Measurements from ENCODE around the gene NRG2. TPM values are rescaled to one million over a fixed set of nuclear protein-coding genes. Genes with fewer than 3 reads are reported as not detected.

The NRG2 gene
- total and polyA plus RNA-seq, 5 donors from 2014 or later: not detected

GRCh38 chr5:139898981-139899380, 144.1 kb downstream of the NRG2 start:
- H3K27me3 Mint-ChIP-seq: peaks cover 46% of the 10 kb centered on the region
- no peaks in the 10 kb centered on the region for H3K36me3 Mint-ChIP-seq
- no peak for ATAC-seq (ENCODE audit: low read depth in 2 of 2)

GRCh38 chr5:139897982-139898381, 145.1 kb downstream of the NRG2 start:
- Mint-ChIP-seq H3K4me1 (peaks cover 0 to 2% (median 0%) of the 10 kb centered on the region in 4 donors), H3K9me3 (no peaks in the 10 kb centered on the region), H3K27ac (no peak overlapping the region), H3K36me3 (no peaks in the 10 kb centered on the region), H3K27me3 (peaks cover 48% of the 10 kb centered on the region), H3K4me3 (no peak overlapping the region)
- Histone ChIP-seq H3K4me3 (ENCODE audit: low read depth, low read length) (no peak overlapping the region), H3K36me3 (ENCODE audit: control insufficient read depth, insufficient read depth, low read length) (no peaks in the 10 kb centered on the region), H3K9me3 (ENCODE audit: control insufficient read depth in 2 of 2, low read length in 2 of 2) (no peaks in the 10 kb centered on the region), H3K4me1 (ENCODE audit: control insufficient read depth, insufficient read depth, low read length, poor library complexity, severe bottlenecking) (no peaks in the 10 kb centered on the region), H3K27ac (ENCODE audit: insufficient read depth, low read length, poor library complexity, severe bottlenecking) (no peak overlapping the region), H3K27me3 (ENCODE audit: control insufficient read depth, insufficient read depth, low read length) (peaks cover 13% of the 10 kb centered on the region)
- DNase-seq: no peak
- no peak for ATAC-seq (ENCODE audit: low read depth in 2 of 2)

More at GRCh38 chr5:139898981-139899380, 144.1 kb downstream of the NRG2 start:
- H3K27ac ChIP-seq (ENCODE audit: insufficient read depth, low read length, poor library complexity, severe bottlenecking): no peak overlapping the region
- H3K36me3 ChIP-seq (ENCODE audit: control insufficient read depth, insufficient read depth, low read length): no peaks in the 10 kb centered on the region
- H3K4me1 Mint-ChIP-seq: peaks cover 0 to 6% (median 2%) of the 10 kb centered on the region in 4 donors
- H3K9me3 ChIP-seq (ENCODE audit: control insufficient read depth in 2 of 2, low read length in 2 of 2): no peaks in the 10 kb centered on the region
- no peak overlapping the region for H3K4me3 ChIP-seq (ENCODE audit: low read depth, low read length)
- no peak overlapping the region for H3K4me3 Mint-ChIP-seq
- no peaks in the 10 kb centered on the region for H3K9me3 Mint-ChIP-seq
- H3K27ac Mint-ChIP-seq: no peak overlapping the region
- peaks cover 13% of the 10 kb centered on the region for H3K27me3 ChIP-seq (ENCODE audit: control insufficient read depth, insufficient read depth, low read length)
- peaks cover 1% of the 10 kb centered on the region for H3K4me1 ChIP-seq (ENCODE audit: control insufficient read depth, insufficient read depth, low read length, poor library complexity, severe bottlenecking)
- DNase-seq: no peak

- DNase-seq: no peak
Measured at GRCh38 chr5:139897342-139897741, 145.8 kb downstream of the NRG2 start.

GRCh38 chr5:139896718-139897117, 146.4 kb downstream of the NRG2 start:
- peaks cover 38% of the 10 kb centered on the region for H3K27me3 Mint-ChIP-seq
- no peak for DNase-seq

More at GRCh38 chr5:139897342-139897741, 145.8 kb downstream of the NRG2 start:
- ATAC-seq (ENCODE audit: low read depth in 2 of 2): no peak
- no peak overlapping the region for H3K27ac ChIP-seq (ENCODE audit: insufficient read depth, low read length, poor library complexity, severe bottlenecking)
- H3K9me3 ChIP-seq (ENCODE audit: control insufficient read depth in 2 of 2, low read length in 2 of 2): no peaks in the 10 kb centered on the region
- Mint-ChIP-seq H3K27me3 (peaks cover 45% of the 10 kb centered on the region), H3K4me1 (no peaks in the 10 kb centered on the region), H3K36me3 (no peaks in the 10 kb centered on the region), H3K27ac (no peak overlapping the region), H3K9me3 (no peaks in the 10 kb centered on the region), H3K4me3 (no peak overlapping the region)
- H3K27me3 ChIP-seq (ENCODE audit: control insufficient read depth, insufficient read depth, low read length): peaks cover 7% of the 10 kb centered on the region
- H3K36me3 ChIP-seq (ENCODE audit: control insufficient read depth, insufficient read depth, low read length): no peaks in the 10 kb centered on the region
- no peaks in the 10 kb centered on the region for H3K4me1 ChIP-seq (ENCODE audit: control insufficient read depth, insufficient read depth, low read length, poor library complexity, severe bottlenecking)
- H3K4me3 ChIP-seq (ENCODE audit: low read depth, low read length): no peak overlapping the region

GRCh38 chr5:139895647-139896046, 147.5 kb downstream of the NRG2 start:
- no peak overlapping the region for H3K4me3 ChIP-seq (ENCODE audit: low read depth, low read length)
- no peaks in the 10 kb centered on the region for H3K36me3 Mint-ChIP-seq
- no peak overlapping the region for H3K27ac ChIP-seq (ENCODE audit: insufficient read depth, low read length, poor library complexity, severe bottlenecking)
- H3K9me3 Mint-ChIP-seq: no peaks in the 10 kb centered on the region
- peaks cover 4% of the 10 kb centered on the region for H3K27me3 ChIP-seq (ENCODE audit: control insufficient read depth, insufficient read depth, low read length)
- H3K36me3 ChIP-seq (ENCODE audit: control insufficient read depth, insufficient read depth, low read length): no peaks in the 10 kb centered on the region
- peaks cover 36% of the 10 kb centered on the region for H3K27me3 Mint-ChIP-seq
- no peaks in the 10 kb centered on the region for H3K4me1 Mint-ChIP-seq
- no peak for DNase-seq
- no peak for ATAC-seq (ENCODE audit: low read depth in 2 of 2)
- no peak overlapping the region for H3K27ac Mint-ChIP-seq
- no peaks in the 10 kb centered on the region for H3K4me1 ChIP-seq (ENCODE audit: control insufficient read depth, insufficient read depth, low read length, poor library complexity, severe bottlenecking)
- no peaks in the 10 kb centered on the region for H3K9me3 ChIP-seq (ENCODE audit: control insufficient read depth in 2 of 2, low read length in 2 of 2)
- no peak overlapping the region for H3K4me3 Mint-ChIP-seq

More at GRCh38 chr5:139896718-139897117, 146.4 kb downstream of the NRG2 start:
- ATAC-seq (ENCODE audit: low read depth in 2 of 2): no peak
- Histone ChIP-seq H3K4me1 (ENCODE audit: control insufficient read depth, insufficient read depth, low read length, poor library complexity, severe bottlenecking) (no peaks in the 10 kb centered on the region), H3K9me3 (ENCODE audit: control insufficient read depth in 2 of 2, low read length in 2 of 2) (no peaks in the 10 kb centered on the region), H3K27ac (ENCODE audit: insufficient read depth, low read length, poor library complexity, severe bottlenecking) (no peak overlapping the region), H3K36me3 (ENCODE audit: control insufficient read depth, insufficient read depth, low read length) (no peaks in the 10 kb centered on the region), H3K4me3 (ENCODE audit: low read depth, low read length) (no peak overlapping the region), H3K27me3 (ENCODE audit: control insufficient read depth, insufficient read depth, low read length) (peaks cover 4% of the 10 kb centered on the region)
- H3K4me3 Mint-ChIP-seq: no peak overlapping the region
- no peaks in the 10 kb centered on the region for H3K4me1 Mint-ChIP-seq
- H3K27ac Mint-ChIP-seq: no peak overlapping the region
- H3K36me3 Mint-ChIP-seq: no peaks in the 10 kb centered on the region
- no peaks in the 10 kb centered on the region for H3K9me3 Mint-ChIP-seq

GRCh38 chr5:139895046-139895445, 148.1 kb downstream of the NRG2 start:
- Histone ChIP-seq H3K27me3 (ENCODE audit: control insufficient read depth, insufficient read depth, low read length) (peaks cover 4% of the 10 kb centered on the region), H3K36me3 (ENCODE audit: control insufficient read depth, insufficient read depth, low read length) (no peaks in the 10 kb centered on the region), H3K4me1 (ENCODE audit: control insufficient read depth, insufficient read depth, low read length, poor library complexity, severe bottlenecking) (no peaks in the 10 kb centered on the region), H3K9me3 (ENCODE audit: control insufficient read depth in 2 of 2, low read length in 2 of 2) (no peaks in the 10 kb centered on the region), H3K27ac (ENCODE audit: insufficient read depth, low read length, poor library complexity, severe bottlenecking) (no peak overlapping the region), H3K4me3 (ENCODE audit: low read depth, low read length) (no peak overlapping the region)
- DNase-seq (no peak), ATAC-seq (ENCODE audit: low read depth in 2 of 2) (no peak)
- Mint-ChIP-seq H3K4me3 (no peak overlapping the region), H3K4me1 (no peaks in the 10 kb centered on the region), H3K36me3 (no peaks in the 10 kb centered on the region), H3K27me3 (peaks cover 40% of the 10 kb centered on the region), H3K27ac (no peak overlapping the region), H3K9me3 (no peaks in the 10 kb centered on the region)

GRCh38 chr5:139893873-139894272, 149.2 kb downstream of the NRG2 start:
- H3K9me3 Mint-ChIP-seq: no peaks in the 10 kb centered on the region
- H3K27me3 Mint-ChIP-seq: peaks cover 33% of the 10 kb centered on the region
- no peaks in the 10 kb centered on the region for H3K9me3 ChIP-seq (ENCODE audit: control insufficient read depth in 2 of 2, low read length in 2 of 2)
- no peak overlapping the region for H3K27ac Mint-ChIP-seq
- H3K36me3 ChIP-seq (ENCODE audit: control insufficient read depth, insufficient read depth, low read length): no peaks in the 10 kb centered on the region
- H3K4me1 Mint-ChIP-seq: no peaks in the 10 kb centered on the region
- DNase-seq (no peak), ATAC-seq (ENCODE audit: low read depth in 2 of 2) (no peak)
- peaks cover 4% of the 10 kb centered on the region for H3K27me3 ChIP-seq (ENCODE audit: control insufficient read depth, insufficient read depth, low read length)
- H3K4me3 ChIP-seq (ENCODE audit: low read depth, low read length): no peak overlapping the region
- no peaks in the 10 kb centered on the region for H3K4me1 ChIP-seq (ENCODE audit: control insufficient read depth, insufficient read depth, low read length, poor library complexity, severe bottlenecking)
- H3K27ac ChIP-seq (ENCODE audit: insufficient read depth, low read length, poor library complexity, severe bottlenecking): no peak overlapping the region
- H3K36me3 Mint-ChIP-seq: no peaks in the 10 kb centered on the region
- no peak overlapping the region for H3K4me3 Mint-ChIP-seq

GRCh38 chr5:139889410-139889809, 153.7 kb downstream of the NRG2 start:
- Mint-ChIP-seq H3K4me1 (peaks cover 0 to 2% (median 0%) of the 10 kb centered on the region in 4 donors), H3K36me3 (no peaks in the 10 kb centered on the region), H3K27ac (no peak overlapping the region), H3K27me3 (peaks cover 31% of the 10 kb centered on the region), H3K4me3 (no peak overlapping the region), H3K9me3 (no peaks in the 10 kb centered on the region)
- Histone ChIP-seq H3K4me3 (ENCODE audit: low read depth, low read length) (no peak overlapping the region), H3K27ac (ENCODE audit: insufficient read depth, low read length, poor library complexity, severe bottlenecking) (no peak overlapping the region), H3K4me1 (ENCODE audit: control insufficient read depth, insufficient read depth, low read length, poor library complexity, severe bottlenecking) (no peaks in the 10 kb centered on the region), H3K27me3 (ENCODE audit: control insufficient read depth, insufficient read depth, low read length) (peaks cover 4% of the 10 kb centered on the region), H3K36me3 (ENCODE audit: control insufficient read depth, insufficient read depth, low read length) (no peaks in the 10 kb centered on the region), H3K9me3 (ENCODE audit: control insufficient read depth in 2 of 2, low read length in 2 of 2) (no peaks in the 10 kb centered on the region)
- ATAC-seq (ENCODE audit: low read depth in 2 of 2) (no peak), DNase-seq (no peak)

Data from CD4-positive, CD25-positive, alpha-beta regulatory T cell (primary cell).